ENCODE measurements around the gene PPP2R1A.

PPP2R1A gene

GRCh38 chr19:52155596-52156359 is 34.1 kb upstream of the PPP2R1A start:
- TF ChIP-seq SIN3A (IDR thresholded peaks at IDR 0.05; ENCODE audit: borderline replicate concordance, insufficient read depth, low read length), result no peak
- no peak for TF ChIP-seq TAF1 (IDR thresholded peaks at IDR 0.05; ENCODE audit: borderline replicate concordance, insufficient read depth, low read length)
- no peak for TF ChIP-seq FOXP2 (optimal IDR thresholded peaks at IDR 0.05; ENCODE audit: borderline replicate concordance, extremely low read depth, extremely low read length, insufficient read depth)
- no peak for TF ChIP-seq POLR2AphosphoS5 (IDR thresholded peaks at IDR 0.05; ENCODE audit: low read depth, low read length)
- no peak for TF ChIP-seq REST (IDR thresholded peaks at IDR 0.05; ENCODE audit: insufficient read depth in 1 of 2, low read depth in 2 of 2, low read length in 2 of 2)

- no peak for TF ChIP-seq SIN3A (IDR thresholded peaks at IDR 0.05; ENCODE audit: borderline replicate concordance, insufficient read depth, low read length)
- TF ChIP-seq POLR2AphosphoS5 (IDR thresholded peaks at IDR 0.05; ENCODE audit: low read depth, low read length), result no peak
- TF ChIP-seq REST (IDR thresholded peaks at IDR 0.05; ENCODE audit: insufficient read depth in 1 of 2, low read depth in 2 of 2, low read length in 2 of 2), result no peak
- no peak for TF ChIP-seq FOXP2 (optimal IDR thresholded peaks at IDR 0.05; ENCODE audit: borderline replicate concordance, extremely low read depth, extremely low read length, insufficient read depth)
- TF ChIP-seq TAF1 (IDR thresholded peaks at IDR 0.05; ENCODE audit: borderline replicate concordance, insufficient read depth, low read length), result no peak
Observed at GRCh38 chr19:52170304-52170703, 19.5 kb upstream of the PPP2R1A start.

- TF ChIP-seq SIN3A (IDR thresholded peaks at IDR 0.05; ENCODE audit: borderline replicate concordance, insufficient read depth, low read length), result no peak
- no peak for TF ChIP-seq TAF1 (IDR thresholded peaks at IDR 0.05; ENCODE audit: borderline replicate concordance, insufficient read depth, low read length)
- no peak for TF ChIP-seq FOXP2 (optimal IDR thresholded peaks at IDR 0.05; ENCODE audit: borderline replicate concordance, extremely low read depth, extremely low read length, insufficient read depth)
- TF ChIP-seq POLR2AphosphoS5 (IDR thresholded peaks at IDR 0.05; ENCODE audit: low read depth, low read length), result no peak
- TF ChIP-seq REST (IDR thresholded peaks at IDR 0.05; ENCODE audit: insufficient read depth in 1 of 2, low read depth in 2 of 2, low read length in 2 of 2), result no peak
Observed at GRCh38 chr19:52170863-52171320, 19.0 kb upstream of the PPP2R1A start.

GRCh38 chr19:52171321-52172169 is 18.3 kb upstream of the PPP2R1A start, which contains the start of gene ZNF836:
Gene ZNF836, minus strand, starts transcription at chr19:52171621. Its CDS starts 3,549 bp downstream, at chr19:52168072.
- TF ChIP-seq POLR2AphosphoS5 (IDR thresholded peaks at IDR 0.05; ENCODE audit: low read depth, low read length) (peak; percentile 45; the same call in 1 of the 2 replicates), TAF1 (IDR thresholded peaks at IDR 0.05; ENCODE audit: borderline replicate concordance, insufficient read depth, low read length) (peak; percentile 40; the same call in 1 of the 2 replicates), FOXP2 (optimal IDR thresholded peaks at IDR 0.05; ENCODE audit: borderline replicate concordance, extremely low read depth, extremely low read length, insufficient read depth) (no peak)

- TF ChIP-seq SIN3A (IDR thresholded peaks at IDR 0.05; ENCODE audit: borderline replicate concordance, insufficient read depth, low read length), result no peak
- TF ChIP-seq REST (IDR thresholded peaks at IDR 0.05; ENCODE audit: insufficient read depth in 1 of 2, low read depth in 2 of 2, low read length in 2 of 2), result no peak
- no peak for TF ChIP-seq TAF1 (IDR thresholded peaks at IDR 0.05; ENCODE audit: borderline replicate concordance, insufficient read depth, low read length)
- TF ChIP-seq POLR2AphosphoS5 (IDR thresholded peaks at IDR 0.05; ENCODE audit: low read depth, low read length), result no peak
- no peak for TF ChIP-seq FOXP2 (optimal IDR thresholded peaks at IDR 0.05; ENCODE audit: borderline replicate concordance, extremely low read depth, extremely low read length, insufficient read depth)
Observed at GRCh38 chr19:52172347-52172746, 17.5 kb upstream of the PPP2R1A start.

Data from PFSK-1 (cell line).